Endothelial cell of umbilical vein (primary cell): ENCODE results near the gene APMAP. TPM values are rescaled to one million over a fixed set of nuclear protein-coding genes. Genes with fewer than 3 reads are reported as not detected.

Experiments used
- BruUV-seq: library from RNA; stranded (reverse); fragments of 400-500 nt; replicated peaks from 2 replicates; lab custom pipeline; 2021; lab: Mats Ljungman, UMichigan
- CTCF ChIA-PET: fragments of 300-600, 350-600 bp; sonication (Branson Sonifier 250); formaldehyde crosslinking; loops from one replicate; lab custom pipeline; 2021; ENCODE audit warnings: antibody characterized with exemption, inconsistent platforms; lab: Charles Lee
- POLR2A ChIA-PET: fragments of 300-600, 350-600 bp; sonication (Branson Sonifier 250); formaldehyde crosslinking; loops from one replicate; lab custom pipeline; 2021; ENCODE audit warnings: antibody characterized with exemption, inconsistent platforms; lab: Charles Lee
- DNase-seq: peaks from one replicate; pipeline ENCODE4 v3.0.0-alpha.2; 2011; ENCODE audit warnings: low read depth, low spot score
- FAIRE-seq: peaks from 2 replicates; lab custom pipeline; 2011; peaks lifted over from hg19 to GRCh38; lab: Jason Lieb, UNC
- H2AFZ ChIP-seq: 2 replicates; pipeline ENCODE4 v1.6.0; 2012; ENCODE audit warnings: low read depth, low read length, control low read depth, inconsistent platforms
- H3K27ac ChIP-seq: 2 replicates; pipeline ENCODE4 v1.5.1; 2011; ENCODE audit warnings: low read depth, mild to moderate bottlenecking, control low read depth, low read length, moderate library complexity; ENCODE audit not compliant: insufficient read depth
- H3K27me3 ChIP-seq, 2 experiments: 2 replicates each; pipeline versions ENCODE4 v1.6.0 to v1.6.1; 2011; ENCODE audit warnings: low read length in 2 of 2, mixed read lengths in 1 of 2; ENCODE audit not compliant: control insufficient read depth in 2 of 2, insufficient read depth in 2 of 2
- H3K36me3 ChIP-seq, 2 experiments: 2 replicates in 1 of 2; 3 replicates in 1 of 2; pipeline ENCODE4 v1.5.1; 2011; ENCODE audit warnings: low read length in 2 of 2, mild to moderate bottlenecking in 1 of 2, moderate library complexity in 1 of 2; ENCODE audit not compliant: control insufficient read depth in 2 of 2, insufficient read depth in 2 of 2; ENCODE audit errors: extremely low read depth in 1 of 2
- H3K4me1 ChIP-seq: 3 replicates; pipeline ENCODE4 v1.5.1; 2011; ENCODE audit warnings: mild to moderate bottlenecking, low read length; ENCODE audit not compliant: control insufficient read depth, insufficient read depth; ENCODE audit errors: extremely low read depth
- H3K4me2 ChIP-seq: 2 replicates; pipeline ENCODE4 v1.6.1; 2011; ENCODE audit warnings: low read length, control low read depth, mixed read lengths; ENCODE audit not compliant: insufficient read depth
- H3K4me3 ChIP-seq, 3 experiments: fragments of 200-600 bp in 1 of 3; sonication (generic), shearing (Covaris generic) in 1 of 3; replicated peaks in 1 of 3; 2 replicates each; pipeline ENCODE4 v1.5.1; 2011 to 2016; ENCODE audit warnings: control low read depth in 3 of 3, low read length in 3 of 3, mild to moderate bottlenecking in 2 of 3, inconsistent platforms in 1 of 3, low read depth in 1 of 3, moderate library complexity in 1 of 3; ENCODE audit not compliant: insufficient read depth in 1 of 3
- H3K79me2 ChIP-seq: 2 replicates; pipeline ENCODE4 v1.6.0; 2012; ENCODE audit warnings: low read length, inconsistent platforms; ENCODE audit not compliant: control insufficient read depth, insufficient read depth
- H3K9ac ChIP-seq: replicated peaks from 2 replicates; pipeline ENCODE3; 2011; ENCODE audit warnings: low read length, control low read depth; ENCODE audit not compliant: insufficient read depth; ENCODE audit errors: extremely low read depth
- H3K9me1 ChIP-seq: replicated peaks from 3 replicates; pipeline ENCODE4 v1.6.0; 2011; ENCODE audit warnings: mild to moderate bottlenecking, low read length; ENCODE audit not compliant: control insufficient read depth, insufficient read depth; ENCODE audit errors: extremely low read depth
- H3K9me3 ChIP-seq: replicated peaks from 2 replicates; pipeline ENCODE4 v1.5.1; 2012; ENCODE audit warnings: low read length, inconsistent platforms; ENCODE audit not compliant: control insufficient read depth, insufficient read depth
- H4K20me1 ChIP-seq: replicated peaks from 2 replicates; pipeline ENCODE3; 2011; ENCODE audit warnings: mild to moderate bottlenecking, low read length; ENCODE audit not compliant: control insufficient read depth, insufficient read depth; ENCODE audit errors: extremely low read depth
- GATA2 ChIP-seq: IDR thresholded peaks from 2 replicates; pipeline ENCODE4 v1.7.0; 2011; ENCODE audit warnings: low read depth, mild to moderate bottlenecking, moderate library complexity, mixed read lengths, low read length; ENCODE audit not compliant: insufficient read length, insufficient read depth
- JUN ChIP-seq: IDR thresholded peaks from 2 replicates; pipeline ENCODE4 v1.6.1; 2011; ENCODE audit warnings: borderline replicate concordance, low read depth; ENCODE audit not compliant: insufficient read length, insufficient read depth
- MAX ChIP-seq: IDR thresholded peaks from 2 replicates; pipeline ENCODE4 v1.6.1; 2011; ENCODE audit not compliant: insufficient read depth, insufficient read length
- MYC ChIP-seq: IDR thresholded peaks from one replicate; pipeline ENCODE4 v1.6.1; 2011; ENCODE audit warnings: mild to moderate bottlenecking, low read depth, low read length
- POLR2A ChIP-seq: IDR thresholded peaks from 2 replicates; pipeline ENCODE4 v1.6.1; 2012; ENCODE audit warnings: low read depth, mild to moderate bottlenecking, control low read depth, low read length
- POLR2AphosphoS5 ChIP-seq: IDR thresholded peaks from 2 replicates; pipeline ENCODE4 v1.6.1; 2012; ENCODE audit warnings: low read depth, mild to moderate bottlenecking, control low read depth, low read length, moderate library complexity; ENCODE audit not compliant: insufficient read depth
- dilution Hi-C: fragments of 300-500 bp; cut with MboI; formaldehyde crosslinking; loops from one replicate; pipeline ENCODE4 v1.15.0; 2019; ENCODE audit warnings: low sequenced_read_pairs; ENCODE audit not compliant: extremely low pct_ligation_motif_present
- intact Hi-C: fragments of 100-400 bp; cut with micrococcal nuclease; formaldehyde crosslinking; loops from one replicate; pipeline ENCODE4 v1.10.0; 2022
- polyA plus RNA-seq, 4 experiments: library from polyadenylated mRNA; depleted of rRNA in 3 of 4; stranded (reverse) in 3 of 4; unstranded in 1 of 4; fragments of >200 nt; gene quantifications; 2 replicates each; pipeline versions ENCODE4 v1.2.1 to v1.2.3, GENCODE V29; 2011 to 2012; ENCODE audit warnings: missing spikeins in 1 of 4
- total RNA-seq: library from RNA; stranded (reverse); gene quantifications from 2 replicates; pipeline ENCODE4 v1.2.3, GENCODE V29; 2021
- TF ChIP-seq, protein P1 (sequence below), 2 donors: IDR thresholded peaks; 1 replicate in 1 of 2; 2 replicates in 1 of 2; pipeline ENCODE4 v1.5.1; 2011; ENCODE audit warnings: low read length in 2 of 2, mild to moderate bottlenecking in 2 of 2, moderate library complexity in 2 of 2, control low read depth in 1 of 2, inconsistent platforms in 1 of 2, low read depth in 1 of 2; ENCODE audit not compliant: insufficient read depth in 1 of 2; ENCODE audit errors: extremely low read depth in 1 of 2

The APMAP gene
- total and polyA plus RNA-seq, 2 donors (not counting 3 experiments of a cell fraction or from before 2014, with no cell fraction given) = 80.7 to 110 TPM

GRCh38 chr20:24952376-24953208, 40.0 kb downstream of the APMAP start:
- TF ChIP-seq, protein P1, sequence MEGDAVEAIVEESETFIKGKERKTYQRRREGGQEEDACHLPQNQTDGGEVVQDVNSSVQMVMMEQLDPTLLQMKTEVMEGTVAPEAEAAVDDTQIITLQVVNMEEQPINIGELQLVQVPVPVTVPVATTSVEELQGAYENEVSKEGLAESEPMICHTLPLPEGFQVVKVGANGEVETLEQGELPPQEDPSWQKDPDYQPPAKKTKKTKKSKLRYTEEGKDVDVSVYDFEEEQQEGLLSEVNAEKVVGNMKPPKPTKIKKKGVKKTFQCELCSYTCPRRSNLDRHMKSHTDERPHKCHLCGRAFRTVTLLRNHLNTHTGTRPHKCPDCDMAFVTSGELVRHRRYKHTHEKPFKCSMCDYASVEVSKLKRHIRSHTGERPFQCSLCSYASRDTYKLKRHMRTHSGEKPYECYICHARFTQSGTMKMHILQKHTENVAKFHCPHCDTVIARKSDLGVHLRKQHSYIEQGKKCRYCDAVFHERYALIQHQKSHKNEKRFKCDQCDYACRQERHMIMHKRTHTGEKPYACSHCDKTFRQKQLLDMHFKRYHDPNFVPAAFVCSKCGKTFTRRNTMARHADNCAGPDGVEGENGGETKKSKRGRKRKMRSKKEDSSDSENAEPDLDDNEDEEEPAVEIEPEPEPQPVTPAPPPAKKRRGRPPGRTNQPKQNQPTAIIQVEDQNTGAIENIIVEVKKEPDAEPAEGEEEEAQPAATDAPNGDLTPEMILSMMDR (IDR thresholded peaks at IDR 0.05; ENCODE audit: extremely low read depth in 1 of 2, insufficient read depth in 1 of 2, low read depth in 1 of 2, low read length in 2 of 2) = no peak
- TF ChIP-seq MYC (no peak), GATA2 (no peak), JUN (no peak), POLR2A (no peak), POLR2AphosphoS5 (no peak), MAX (no peak)
- H3K4me1 ChIP-seq = no peaks in the 10 kb centered on the region
- H2AFZ ChIP-seq = no peak overlapping the region
- H3K9ac ChIP-seq = no peak overlapping the region
- dilution Hi-C loops = no loop called here
- H3K4me3 ChIP-seq = no peak overlapping the region
- FAIRE-seq (no peak), DNase-seq (no peak)
- no TSS peak for BruUV-seq
- no peak overlapping the region for H3K4me2 ChIP-seq
- H3K79me2 ChIP-seq = no peaks in the 10 kb centered on the region
- intact Hi-C loops = no loop called here
- H3K9me1 ChIP-seq = no peaks in the 10 kb centered on the region
- ChIA-PET CTCF (no interaction called here), POLR2A (no interaction called here)
- H3K36me3 ChIP-seq = peaks cover 0 to 2% of the 10 kb centered on the region in 2 experiments
- H3K9me3 ChIP-seq = no peaks in the 10 kb centered on the region
- H4K20me1 ChIP-seq = no peaks in the 10 kb centered on the region
- no peak overlapping the region for H3K27ac ChIP-seq
- no peaks in the 10 kb centered on the region for H3K27me3 ChIP-seq
